ENCODE measurements around the gene EMCN.

EMCN gene

GRCh38 chr4:100511896-100512295 lies 5.9 kb downstream of the EMCN start:
- no peaks in the 10 kb centered on the region for H3K36me3 ChIP-seq (replicated peaks)
- H3K27me3 ChIP-seq (ENCODE audit: low read depth): no peaks in the 10 kb centered on the region
- no peaks in the 10 kb centered on the region for H3K9me3 ChIP-seq
- no peak overlapping the region for H3K4me3 ChIP-seq
- no peak for DNase-seq (ENCODE audit: low spot score in 2 of 2)
- H3K4me1 ChIP-seq: peaks cover 4% of the 10 kb centered on the region; the same call in 1 of the 2 replicates
- in situ Hi-C loops (cut with MboI; ENCODE audit: low sequenced_read_pairs): no loop called here

- peaks cover 4% of the 10 kb centered on the region; the same call in 1 of the 2 replicates for H3K4me1 ChIP-seq
- no peak overlapping the region for H3K4me3 ChIP-seq
- DNase-seq (ENCODE audit: low spot score in 2 of 2): no peak
- no peaks in the 10 kb centered on the region for H3K36me3 ChIP-seq (replicated peaks)
- H3K27me3 ChIP-seq (ENCODE audit: low read depth): no peaks in the 10 kb centered on the region
- in situ Hi-C loops (cut with MboI; ENCODE audit: low sequenced_read_pairs): no loop called here
- no peaks in the 10 kb centered on the region for H3K9me3 ChIP-seq
These were observed 7.3 kb downstream of the EMCN start for GRCh38 chr4:100510551-100510950.

- in situ Hi-C loops (cut with MboI; ENCODE audit: low sequenced_read_pairs): no loop called here
- no peak for DNase-seq (ENCODE audit: low spot score in 2 of 2)
- no peaks in the 10 kb centered on the region for H3K36me3 ChIP-seq (replicated peaks)
- no peak overlapping the region for H3K4me3 ChIP-seq
- H3K4me1 ChIP-seq: peaks cover 4% of the 10 kb centered on the region; the same call in 1 of the 2 replicates
- no peaks in the 10 kb centered on the region for H3K9me3 ChIP-seq
- no peaks in the 10 kb centered on the region for H3K27me3 ChIP-seq (ENCODE audit: low read depth)
These were observed 8.4 kb downstream of the EMCN start for GRCh38 chr4:100509386-100509785.

- no peaks in the 10 kb centered on the region for H3K9me3 ChIP-seq
- in situ Hi-C loops (cut with MboI; ENCODE audit: low sequenced_read_pairs): no loop called here
These were observed 9.1 kb downstream of the EMCN start for GRCh38 chr4:100508691-100509090.

GRCh38 chr4:100504086-100504874 lies 13.5 kb downstream of the EMCN start:
- Histone ChIP-seq H3K9me3 (no peaks in the 10 kb centered on the region), H3K4me1 (peaks cover 4% of the 10 kb centered on the region; the same call in 1 of the 2 replicates), H3K27me3 (ENCODE audit: low read depth) (no peaks in the 10 kb centered on the region), H3K36me3 (replicated peaks) (no peaks in the 10 kb centered on the region), H3K4me3 (no peak overlapping the region)
- DNase-seq (ENCODE audit: low spot score in 2 of 2): peak in 1 of 2 experiments; percentile 20
- in situ Hi-C loops (cut with MboI; ENCODE audit: low sequenced_read_pairs): no loop called here

More at GRCh38 chr4:100508691-100509090, 9.1 kb downstream of the EMCN start:
- H3K27me3 ChIP-seq (ENCODE audit: low read depth): no peaks in the 10 kb centered on the region
- no peaks in the 10 kb centered on the region for H3K36me3 ChIP-seq (replicated peaks)
- DNase-seq (ENCODE audit: low spot score in 2 of 2): no peak
- H3K4me1 ChIP-seq: peaks cover 4% of the 10 kb centered on the region; the same call in 1 of the 2 replicates
- no peak overlapping the region for H3K4me3 ChIP-seq

- no peak for DNase-seq (ENCODE audit: low spot score in 2 of 2)
- no peaks in the 10 kb centered on the region for H3K27me3 ChIP-seq (ENCODE audit: low read depth)
- H3K4me1 ChIP-seq: no peaks in the 10 kb centered on the region
- in situ Hi-C loops (cut with MboI; ENCODE audit: low sequenced_read_pairs): no loop called here
- H3K9me3 ChIP-seq: no peaks in the 10 kb centered on the region
- no peak overlapping the region for H3K4me3 ChIP-seq
- no peaks in the 10 kb centered on the region for H3K36me3 ChIP-seq (replicated peaks)
These were observed 20.0 kb downstream of the EMCN start for GRCh38 chr4:100497791-100498190.

- Histone ChIP-seq H3K4me1 (no peaks in the 10 kb centered on the region), H3K36me3 (replicated peaks) (no peaks in the 10 kb centered on the region), H3K4me3 (no peak overlapping the region), H3K9me3 (no peaks in the 10 kb centered on the region), H3K27me3 (ENCODE audit: low read depth) (no peaks in the 10 kb centered on the region)
- no peak for DNase-seq (ENCODE audit: low spot score in 2 of 2)
- in situ Hi-C loops (cut with MboI; ENCODE audit: low sequenced_read_pairs): no loop called here
These were observed 22.7 kb downstream of the EMCN start for GRCh38 chr4:100495074-100495473.

- Histone ChIP-seq H3K4me3 (no peak overlapping the region), H3K27me3 (ENCODE audit: low read depth) (no peaks in the 10 kb centered on the region), H3K36me3 (replicated peaks) (no peaks in the 10 kb centered on the region), H3K9me3 (no peaks in the 10 kb centered on the region), H3K4me1 (no peaks in the 10 kb centered on the region)
- DNase-seq (ENCODE audit: low spot score in 2 of 2): no peak
- in situ Hi-C loops (cut with MboI; ENCODE audit: low sequenced_read_pairs): no loop called here
These were observed 23.7 kb downstream of the EMCN start for GRCh38 chr4:100494166-100494565.

GRCh38 chr4:100493756-100494155 lies 24.1 kb downstream of the EMCN start:
- no peak overlapping the region for H3K4me3 ChIP-seq
- H3K27me3 ChIP-seq (ENCODE audit: low read depth): no peaks in the 10 kb centered on the region
- in situ Hi-C loops (cut with MboI; ENCODE audit: low sequenced_read_pairs): no loop called here
- H3K36me3 ChIP-seq (replicated peaks): no peaks in the 10 kb centered on the region
- no peaks in the 10 kb centered on the region for H3K4me1 ChIP-seq
- H3K9me3 ChIP-seq: no peaks in the 10 kb centered on the region
- DNase-seq (ENCODE audit: low spot score in 2 of 2): no peak

- no peaks in the 10 kb centered on the region for H3K36me3 ChIP-seq (replicated peaks)
- in situ Hi-C loops (cut with MboI; ENCODE audit: low sequenced_read_pairs): no loop called here
- H3K4me1 ChIP-seq: no peaks in the 10 kb centered on the region
- DNase-seq (ENCODE audit: low spot score in 2 of 2): no peak
- H3K4me3 ChIP-seq: no peak overlapping the region
- H3K27me3 ChIP-seq (ENCODE audit: low read depth): no peaks in the 10 kb centered on the region
- no peaks in the 10 kb centered on the region for H3K9me3 ChIP-seq
These were observed 25.7 kb downstream of the EMCN start for GRCh38 chr4:100492129-100492528.

- in situ Hi-C loops (cut with MboI; ENCODE audit: low sequenced_read_pairs): no loop called here
- no peak for DNase-seq (ENCODE audit: low spot score in 2 of 2)
- no peaks in the 10 kb centered on the region for H3K9me3 ChIP-seq
- no peak overlapping the region for H3K4me3 ChIP-seq
- no peaks in the 10 kb centered on the region for H3K36me3 ChIP-seq (replicated peaks)
- H3K27me3 ChIP-seq (ENCODE audit: low read depth): no peaks in the 10 kb centered on the region
- no peaks in the 10 kb centered on the region for H3K4me1 ChIP-seq
These were observed 28.5 kb downstream of the EMCN start for GRCh38 chr4:100489305-100489704.

GRCh38 chr4:100486496-100486895 lies 31.3 kb downstream of the EMCN start:
- Histone ChIP-seq H3K36me3 (replicated peaks) (no peaks in the 10 kb centered on the region), H3K4me1 (no peaks in the 10 kb centered on the region), H3K4me3 (no peak overlapping the region), H3K27me3 (ENCODE audit: low read depth) (no peaks in the 10 kb centered on the region), H3K9me3 (no peaks in the 10 kb centered on the region)
- no peak for DNase-seq (ENCODE audit: low spot score in 2 of 2)
- in situ Hi-C loops (cut with MboI; ENCODE audit: low sequenced_read_pairs): no loop called here

- in situ Hi-C loops (cut with MboI; ENCODE audit: low sequenced_read_pairs): no loop called here
- Histone ChIP-seq H3K27me3 (ENCODE audit: low read depth) (no peaks in the 10 kb centered on the region), H3K36me3 (replicated peaks) (no peaks in the 10 kb centered on the region), H3K4me3 (no peak overlapping the region), H3K9me3 (no peaks in the 10 kb centered on the region), H3K4me1 (no peaks in the 10 kb centered on the region)
- no peak for DNase-seq (ENCODE audit: low spot score in 2 of 2)
These were observed 34.0 kb downstream of the EMCN start for GRCh38 chr4:100483796-100484195.

GRCh38 chr4:100479971-100480370 lies 37.9 kb downstream of the EMCN start:
- Histone ChIP-seq H3K4me3 (no peak overlapping the region), H3K4me1 (no peaks in the 10 kb centered on the region), H3K27me3 (ENCODE audit: low read depth) (no peaks in the 10 kb centered on the region), H3K9me3 (no peaks in the 10 kb centered on the region), H3K36me3 (replicated peaks) (no peaks in the 10 kb centered on the region)
- DNase-seq (ENCODE audit: low spot score in 2 of 2): no peak
- in situ Hi-C loops (cut with MboI; ENCODE audit: low sequenced_read_pairs): no loop called here

GRCh38 chr4:100469555-100469954 lies 48.3 kb downstream of the EMCN start:
- no peak for DNase-seq (ENCODE audit: low spot score in 2 of 2)
- Histone ChIP-seq H3K4me3 (no peak overlapping the region), H3K27me3 (ENCODE audit: low read depth) (no peaks in the 10 kb centered on the region), H3K36me3 (replicated peaks) (no peaks in the 10 kb centered on the region), H3K9me3 (no peaks in the 10 kb centered on the region), H3K4me1 (no peaks in the 10 kb centered on the region)
- in situ Hi-C loops (cut with MboI; ENCODE audit: low sequenced_read_pairs): no loop called here

All from HAP-1 (cell line).